ENCODE data around the gene MS4A7. TPM values are rescaled to one million over a fixed set of nuclear protein-coding genes. Genes with fewer than 3 reads are reported as not detected.
A peak's percentile ranks its signal among the peaks of the same experiment; 100 is the strongest.

Gene MS4A7
- total RNA-seq, 1 experiment from 2014 or later = 0.31 TPM

GRCh38 chr11:60367896-60368295, 10.4 kb upstream of the MS4A7 start:
- CTCF ChIA-PET = interaction anchor here (1.5 kb wide), 1 partner anchor 251 kb away, joined by 5 read pairs; no protein-coding TSS in a partner anchor
- POLR2A ChIA-PET = no interaction called here
- DNase-seq (ENCODE audit: low spot score) = no peak
- peaks cover 20% of the 10 kb centered on the region for H3K36me3 Mint-ChIP-seq
- no peak overlapping the region for H3K4me3 Mint-ChIP-seq
- peaks cover 4% of the 10 kb centered on the region; the same call in 1 of the 2 replicates for H3K27me3 Mint-ChIP-seq (ENCODE audit: low read depth)
- ATAC-seq = no peak
- TF ChIP-seq RELA (CRISPR knock-in tag; IDR thresholded peaks at IDR 0.05; ENCODE audit: borderline replicate concordance) (no peak), RORB (CRISPR knock-in tag; IDR thresholded peaks at IDR 0.05) (no peak), IRF1 (CRISPR knock-in tag; IDR thresholded peaks at IDR 0.05) (no peak), ZNF532 (CRISPR knock-in tag; IDR thresholded peaks at IDR 0.05; ENCODE audit: borderline replicate concordance) (no peak), CREM (CRISPR knock-in tag; IDR thresholded peaks at IDR 0.05) (no peak), TEAD1 (CRISPR knock-in tag; IDR thresholded peaks at IDR 0.05) (no peak), KAT7 (CRISPR knock-in tag; IDR thresholded peaks at IDR 0.05; ENCODE audit: borderline replicate concordance) (no peak), CBFB (CRISPR knock-in tag; IDR thresholded peaks at IDR 0.05; ENCODE audit: low read depth) (no peak), STAT6 (CRISPR knock-in tag; conservative IDR thresholded peaks at IDR 0.05; ENCODE audit: low read depth) (no peak), ETV6 (CRISPR knock-in tag; IDR thresholded peaks at IDR 0.05) (no peak), ATF1 (CRISPR knock-in tag; IDR thresholded peaks at IDR 0.05) (no peak), MAX (CRISPR knock-in tag; IDR thresholded peaks at IDR 0.05) (no peak), NR1H2 (CRISPR knock-in tag; IDR thresholded peaks at IDR 0.05) (no peak), TEAD4 (CRISPR knock-in tag; IDR thresholded peaks at IDR 0.05) (no peak), USF1 (CRISPR knock-in tag; IDR thresholded peaks at IDR 0.05) (no peak), NFYB (CRISPR knock-in tag; conservative IDR thresholded peaks at IDR 0.05; ENCODE audit: low read depth) (no peak), MYBL2 (CRISPR knock-in tag; IDR thresholded peaks at IDR 0.05) (no peak)
- TF ChIP-seq, protein P1, sequence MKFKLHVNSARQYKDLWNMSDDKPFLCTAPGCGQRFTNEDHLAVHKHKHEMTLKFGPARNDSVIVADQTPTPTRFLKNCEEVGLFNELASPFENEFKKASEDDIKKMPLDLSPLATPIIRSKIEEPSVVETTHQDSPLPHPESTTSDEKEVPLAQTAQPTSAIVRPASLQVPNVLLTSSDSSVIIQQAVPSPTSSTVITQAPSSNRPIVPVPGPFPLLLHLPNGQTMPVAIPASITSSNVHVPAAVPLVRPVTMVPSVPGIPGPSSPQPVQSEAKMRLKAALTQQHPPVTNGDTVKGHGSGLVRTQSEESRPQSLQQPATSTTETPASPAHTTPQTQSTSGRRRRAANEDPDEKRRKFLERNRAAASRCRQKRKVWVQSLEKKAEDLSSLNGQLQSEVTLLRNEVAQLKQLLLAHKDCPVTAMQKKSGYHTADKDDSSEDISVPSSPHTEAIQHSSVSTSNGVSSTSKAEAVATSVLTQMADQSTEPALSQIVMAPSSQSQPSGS (CRISPR knock-in tag; IDR thresholded peaks at IDR 0.05; ENCODE audit: borderline replicate concordance, low read depth) = no peak
- TF ChIP-seq, protein P2, sequence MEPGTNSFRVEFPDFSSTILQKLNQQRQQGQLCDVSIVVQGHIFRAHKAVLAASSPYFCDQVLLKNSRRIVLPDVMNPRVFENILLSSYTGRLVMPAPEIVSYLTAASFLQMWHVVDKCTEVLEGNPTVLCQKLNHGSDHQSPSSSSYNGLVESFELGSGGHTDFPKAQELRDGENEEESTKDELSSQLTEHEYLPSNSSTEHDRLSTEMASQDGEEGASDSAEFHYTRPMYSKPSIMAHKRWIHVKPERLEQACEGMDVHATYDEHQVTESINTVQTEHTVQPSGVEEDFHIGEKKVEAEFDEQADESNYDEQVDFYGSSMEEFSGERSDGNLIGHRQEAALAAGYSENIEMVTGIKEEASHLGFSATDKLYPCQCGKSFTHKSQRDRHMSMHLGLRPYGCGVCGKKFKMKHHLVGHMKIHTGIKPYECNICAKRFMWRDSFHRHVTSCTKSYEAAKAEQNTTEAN (CRISPR knock-in tag; IDR thresholded peaks at IDR 0.05) = no peak
- peak overlapping the region; percentile 95 for H3K27ac Mint-ChIP-seq
- H3K4me1 Mint-ChIP-seq = peaks cover 70% of the 10 kb centered on the region
- peaks cover 28% of the 10 kb centered on the region for H3K9me3 Mint-ChIP-seq
